HG02759 (cell line): ENCODE results near the gene ZSCAN23.
"Not testable (repeated sequence)": the region's sequence is repeated elsewhere in the genome, so short reads cannot be mapped to it uniquely, and the experiment has no call there.

ENCODE experiments used
- ATAC-seq: cut with Tn5 transposase; IDR thresholded peaks from one replicate; pipeline ENCODE4 v1.9.1; 2021; ENCODE audit warnings: mild to moderate bottlenecking, moderate library complexity; ENCODE audit not compliant: unreplicated experiment

The ZSCAN23 gene

GRCh38 chr6:28442586-28442985, 705 bp downstream of the ZSCAN23 start:
- ATAC-seq, result no peak

DNA sequence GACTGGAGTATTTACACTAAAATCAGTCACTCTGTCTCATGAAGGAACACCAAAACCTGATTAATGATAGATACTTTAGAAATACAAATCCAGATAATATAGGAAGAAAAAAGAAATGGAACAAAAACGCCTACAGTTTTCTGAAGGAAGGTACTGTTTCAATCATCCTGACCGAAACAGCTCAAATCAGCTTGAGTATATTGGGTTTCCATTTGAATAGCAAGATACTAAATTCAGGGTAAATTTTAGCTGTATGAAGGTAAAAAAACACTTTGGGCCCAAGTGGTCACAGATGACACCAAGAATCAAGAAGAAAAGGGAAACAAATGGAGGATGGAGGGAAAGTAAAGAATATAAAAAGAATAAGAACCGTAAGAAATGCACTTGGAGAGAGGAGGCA, 6.9 kb downstream of the ZSCAN23 start:
- no peak for ATAC-seq

- ATAC-seq, result no peak
These were observed 10.2 kb downstream of the ZSCAN23 start for GRCh38 chr6:28433119-28433518.

GRCh38 chr6:28429781-28430180, 13.5 kb downstream of the ZSCAN23 start:
- ATAC-seq, result no peak

DNA sequence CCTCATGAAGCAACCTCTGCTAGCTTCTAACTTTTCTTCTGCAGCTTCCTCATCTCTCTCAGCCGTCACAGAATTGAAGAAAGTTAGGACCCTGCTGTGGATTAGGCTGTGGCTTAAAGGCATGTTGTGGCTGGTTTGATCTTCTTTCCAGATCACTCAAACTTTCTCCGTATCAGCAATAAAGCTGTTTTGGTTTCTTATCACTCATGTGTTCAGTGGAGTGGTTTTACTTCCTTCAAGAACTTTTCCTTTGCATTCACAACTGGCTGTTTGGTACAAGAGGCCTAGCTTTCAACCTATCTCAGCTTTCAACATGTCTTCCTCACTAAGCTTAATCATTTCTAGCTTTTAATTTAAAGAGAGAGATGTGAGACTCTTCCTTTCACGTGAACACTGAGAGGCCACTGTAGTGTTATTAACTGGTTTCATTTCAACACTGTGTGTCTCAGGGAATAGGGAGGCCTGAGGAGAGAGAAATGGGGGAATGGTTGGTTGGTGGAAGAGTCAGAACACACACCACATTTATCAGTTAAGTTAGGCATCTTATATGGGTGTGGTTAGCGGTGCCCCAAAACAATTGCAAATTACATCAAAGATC, 17.2 kb downstream of the ZSCAN23 start:
- ATAC-seq, result no peak

GRCh38 chr6:28424163-28424562, 19.1 kb downstream of the ZSCAN23 start:
- no peak for ATAC-seq

GRCh38 chr6:28423546-28423945, 19.7 kb downstream of the ZSCAN23 start:
- ATAC-seq, result no peak

DNA sequence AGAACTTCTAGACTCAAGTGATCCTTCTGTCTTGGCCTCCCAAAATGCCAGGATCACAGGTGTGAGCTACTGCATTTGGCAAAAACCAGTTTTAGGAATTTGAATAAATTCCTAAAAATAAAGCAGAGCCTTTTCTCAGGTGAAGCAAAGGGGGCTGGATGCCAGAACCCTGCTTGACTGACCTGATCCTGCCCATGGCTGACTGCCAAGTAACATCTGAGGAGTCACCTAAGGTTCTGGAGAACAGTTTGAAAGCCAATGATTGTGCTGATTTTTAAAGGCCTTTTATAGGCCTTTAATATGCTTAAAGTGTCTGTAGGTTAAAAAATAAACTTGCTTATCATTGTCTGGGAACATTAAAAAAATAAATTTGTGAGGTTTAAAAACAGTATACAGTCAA, 29.6 kb downstream of the ZSCAN23 start:
- ATAC-seq, result no peak

- ATAC-seq, result no peak
These were observed 32.5 kb downstream of the ZSCAN23 start for GRCh38 chr6:28410767-28411166.

DNA sequence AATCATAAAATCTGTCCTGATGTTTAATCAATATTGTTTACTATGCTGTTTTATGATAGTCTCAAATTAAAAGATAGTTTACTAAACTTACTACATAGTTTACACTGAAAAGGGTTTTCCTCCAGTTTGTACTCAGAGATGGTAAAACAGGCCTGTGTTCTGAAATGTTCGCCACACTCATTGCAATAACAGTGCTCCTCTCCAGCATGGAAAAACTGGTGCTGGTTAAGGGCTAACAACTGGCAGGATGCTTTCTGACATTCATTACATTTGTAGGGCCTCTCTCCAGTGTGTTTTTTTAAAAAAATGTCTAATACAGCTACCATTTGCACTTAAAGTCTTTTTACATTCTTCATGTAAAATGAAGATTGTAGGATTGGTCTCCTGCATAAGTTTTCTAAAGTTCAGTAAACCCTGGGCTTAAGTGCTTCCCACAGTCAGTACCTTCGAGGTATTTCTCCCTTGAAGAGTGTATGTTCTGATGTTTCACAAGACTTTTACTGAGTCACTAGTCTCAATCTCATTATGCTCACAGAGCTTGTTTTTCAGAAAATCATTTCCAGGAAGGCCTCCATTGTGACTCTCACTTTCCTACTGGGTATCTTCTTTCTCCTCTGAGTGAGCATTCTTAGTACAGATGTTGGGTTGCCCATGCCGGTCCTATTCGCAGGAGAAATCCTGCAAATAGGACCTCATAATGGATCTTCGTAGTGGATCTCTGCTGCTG, 35.1 kb downstream of the ZSCAN23 start:
- ATAC-seq, result no peak

GRCh38 chr6:28407401-28407800, 35.9 kb downstream of the ZSCAN23 start:
- ATAC-seq, result no peak

DNA sequence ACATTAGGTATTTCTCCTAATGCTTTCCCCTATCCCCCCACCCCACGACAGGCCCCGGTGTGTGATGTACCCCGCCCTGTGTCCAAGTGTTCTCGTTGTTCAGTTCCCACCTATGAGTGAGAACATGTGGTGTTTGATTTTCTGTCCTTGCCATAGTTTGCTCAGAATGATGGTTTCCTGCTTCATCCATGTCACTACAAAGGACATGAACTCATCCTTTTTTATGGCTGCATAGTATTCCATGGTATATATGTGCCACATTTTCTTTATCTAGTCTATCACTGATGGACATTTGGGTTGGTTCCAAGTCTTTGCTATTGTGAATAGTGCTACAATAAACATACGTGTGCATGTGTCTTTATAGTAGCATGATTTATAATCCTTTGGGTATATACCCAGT, 39.4 kb downstream of the ZSCAN23 start:
- ATAC-seq, result not testable (repeated sequence)

- no peak for ATAC-seq
These were observed 41.1 kb downstream of the ZSCAN23 start for GRCh38 chr6:28402197-28402596.

- ATAC-seq, result no peak
These were observed 42.1 kb downstream of the ZSCAN23 start for GRCh38 chr6:28401172-28401571.

DNA sequence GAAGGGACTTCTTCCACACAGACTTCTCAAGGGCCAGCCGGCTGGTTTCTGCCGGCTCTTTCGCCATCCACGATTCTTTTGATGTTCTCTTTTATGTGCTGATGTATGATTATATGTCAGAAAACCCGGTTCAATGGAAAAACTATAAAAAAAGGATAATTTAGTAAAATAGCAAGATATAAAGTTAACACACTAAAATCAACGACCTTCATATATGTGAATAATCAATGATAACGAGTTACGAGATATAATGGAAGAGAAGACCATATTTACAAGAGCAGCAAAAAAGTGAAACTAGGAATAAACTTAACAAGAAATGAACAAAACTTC, 43.2 kb downstream of the ZSCAN23 start:
- ATAC-seq, result no peak

GRCh38 chr6:28399350-28400121, 43.8 kb downstream of the ZSCAN23 start, which contains the start of gene ZSCAN12:
ZSCAN12 (minus strand) TSS chr6:28399747; CDS start chr6:28398405, 1,342 bp downstream.
- ATAC-seq, result peak; percentile 92

DNA sequence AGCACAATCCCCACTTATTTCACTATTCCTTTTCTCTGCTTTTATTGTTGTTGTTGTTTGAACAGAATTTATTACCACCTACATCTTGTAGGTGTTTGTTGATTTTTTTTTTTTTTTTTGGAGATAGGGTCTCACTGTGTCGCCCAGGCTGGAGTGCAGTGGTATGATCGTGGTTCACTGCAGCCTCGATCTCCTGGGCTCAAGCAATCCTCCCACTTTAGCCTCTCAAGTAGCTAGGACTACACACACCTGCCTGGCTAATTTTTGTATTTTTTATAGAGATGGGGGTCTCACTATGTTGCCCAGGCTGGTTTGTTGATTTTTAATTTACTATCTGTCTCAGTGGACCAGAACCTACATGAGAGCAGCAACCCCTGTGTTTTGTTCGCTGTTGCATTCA, 47.4 kb downstream of the ZSCAN23 start:
- ATAC-seq, result no peak

- no peak for ATAC-seq
These were observed 49.2 kb downstream of the ZSCAN23 start for GRCh38 chr6:28393912-28394662.

DNA sequence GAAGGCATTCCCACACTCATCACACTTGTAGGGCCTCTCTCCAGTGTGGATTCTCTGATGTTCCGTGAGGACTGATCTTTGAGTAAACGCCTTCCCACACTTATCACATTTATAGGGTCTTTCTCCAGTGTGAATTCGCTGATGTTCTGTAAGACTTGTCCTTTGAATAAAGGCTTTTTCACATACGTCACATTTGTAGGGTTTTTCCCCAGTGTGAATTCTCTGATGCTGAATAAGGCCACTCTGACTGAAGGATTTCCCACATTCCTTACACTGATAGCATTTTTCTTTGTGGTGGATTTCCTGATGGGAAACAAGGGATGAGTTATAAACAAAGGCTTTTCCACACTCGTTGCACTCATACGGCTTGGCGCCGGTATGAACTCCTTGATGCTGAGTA, 52.6 kb downstream of the ZSCAN23 start:
- ATAC-seq, result no peak

DNA sequence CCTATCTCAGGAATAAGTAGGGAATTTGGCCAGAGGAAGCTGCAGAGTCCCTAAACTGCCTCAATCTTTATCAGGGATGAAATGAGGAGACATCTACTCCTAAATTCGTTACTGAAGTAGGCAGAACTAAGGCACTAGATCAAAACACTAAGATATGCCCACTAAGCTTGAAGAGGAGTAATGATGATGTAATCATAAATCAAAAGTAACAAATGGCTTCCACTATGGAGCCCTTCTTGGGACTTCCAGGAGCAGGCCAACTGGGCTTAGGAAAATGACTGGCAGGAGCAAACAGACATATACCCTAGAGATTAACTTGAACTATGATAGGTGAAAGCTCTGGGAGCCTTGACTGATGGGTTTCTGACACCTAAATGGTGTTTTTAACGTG, 59.2 kb downstream of the ZSCAN23 start:
- no peak for ATAC-seq
